Loucy (cell line): Measurements from ENCODE around the gene NDUFV2.

ENCODE experiments used
- H2AFZ ChIP-seq: fragments of 200-600 bp; sonication (generic); 2 replicates; pipeline ENCODE4 v1.6.0; 2016; ENCODE audit warnings: antibody characterized with exemption, mild to moderate bottlenecking, low read length, moderate library complexity
- H3F3A ChIP-seq: fragments of 200-600 bp; 2 replicates; pipeline ENCODE4 v1.6.0; 2016; ENCODE audit warnings: antibody characterized with exemption, low read depth, mild to moderate bottlenecking
- H3K27me3 ChIP-seq: fragments of 200-600 bp; sonication (generic); 2 replicates; pipeline ENCODE4 v1.6.1; 2014; ENCODE audit warnings: low read length, mild to moderate bottlenecking; ENCODE audit not compliant: insufficient read depth, poor library complexity, severe bottlenecking
- H3K36me3 ChIP-seq: fragments of 200-600 bp; sonication (generic); 2 replicates; pipeline ENCODE4 v1.6.1; 2016; ENCODE audit warnings: low read length; ENCODE audit not compliant: insufficient read depth
- H3K4me1 ChIP-seq: fragments of 200-600 bp; sonication (generic); 2 replicates; pipeline ENCODE4 v1.5.1; 2014; ENCODE audit warnings: low read length, mild to moderate bottlenecking; ENCODE audit not compliant: insufficient read depth, poor library complexity, severe bottlenecking
- H3K4me2 ChIP-seq: fragments of 200-600 bp; sonication (generic); 2 replicates; pipeline ENCODE4 v1.6.0; 2014; ENCODE audit warnings: antibody characterized with exemption, low read length, low read depth, mild to moderate bottlenecking; ENCODE audit not compliant: poor library complexity, severe bottlenecking
- H3K4me3 ChIP-seq: fragments of 200-600 bp; sonication (generic); 2 replicates; pipeline ENCODE4 v1.5.1; 2014; ENCODE audit warnings: low read length, mild to moderate bottlenecking, mixed read lengths; ENCODE audit not compliant: poor library complexity, severe bottlenecking
- H3K79me2 ChIP-seq: fragments of 200-600 bp; sonication (generic); 2 replicates; pipeline ENCODE4 v1.6.1; 2014; ENCODE audit warnings: low read length; ENCODE audit not compliant: insufficient read depth
- H3K9ac ChIP-seq: fragments of 200-600 bp; sonication (generic); 2 replicates; pipeline ENCODE4 v1.6.0; 2014; ENCODE audit warnings: mild to moderate bottlenecking, low read depth, low read length, moderate library complexity; ENCODE audit not compliant: poor library complexity, severe bottlenecking
- H3K9me2 ChIP-seq: fragments of 200-600 bp; sonication (generic); replicated peaks from 2 replicates; pipeline ENCODE4 v1.6.1; 2016; ENCODE audit warnings: low read depth, low read length, mixed read lengths
- H3K9me3 ChIP-seq: fragments of 200-600 bp; sonication (generic); 2 replicates; pipeline ENCODE4 v1.6.1; 2014; ENCODE audit warnings: mild to moderate bottlenecking, antibody characterized with exemption, low read length, low read depth; ENCODE audit not compliant: insufficient read depth
- H4K20me1 ChIP-seq: fragments of 200-600 bp; sonication (generic); 2 replicates; pipeline ENCODE4 v1.6.0; 2014; ENCODE audit warnings: antibody characterized with exemption, low read length, mild to moderate bottlenecking; ENCODE audit not compliant: insufficient read depth, poor library complexity, severe bottlenecking
- CTCF ChIP-seq: fragments of 200-600 bp; sonication (generic); conservative IDR thresholded peaks from 2 replicates; pipeline ENCODE4 v1.5.1; 2014; ENCODE audit warnings: mild to moderate bottlenecking, antibody characterized with exemption, low read length
- EZH2phosphoT487 ChIP-seq: fragments of 200-600 bp; IDR thresholded peaks from 2 replicates; pipeline ENCODE4 v1.6.1; 2018; ENCODE audit warnings: antibody characterized with exemption, mild to moderate bottlenecking, moderate library complexity, borderline replicate concordance

Gene NDUFV2

GRCh38 chr18:9096685-9097084, 5.8 kb upstream of the NDUFV2 start:
- no peaks in the 10 kb centered on the region for H3K27me3 ChIP-seq
- H4K20me1 ChIP-seq = no peaks in the 10 kb centered on the region
- TF ChIP-seq EZH2phosphoT487 = no peak
- no peak for TF ChIP-seq CTCF
- H3K4me3 ChIP-seq = no peak overlapping the region
- peak overlapping the region; percentile 24 for H2AFZ ChIP-seq
- no peaks in the 10 kb centered on the region for H3K36me3 ChIP-seq
- no peaks in the 10 kb centered on the region for H3K9me3 ChIP-seq
- no peaks in the 10 kb centered on the region for H3K79me2 ChIP-seq
- H3K4me1 ChIP-seq = peaks cover 20% of the 10 kb centered on the region
- no peak overlapping the region for H3K4me2 ChIP-seq
- H3F3A ChIP-seq = no peaks in the 10 kb centered on the region
- H3K9ac ChIP-seq = no peak overlapping the region
- no peaks in the 10 kb centered on the region for H3K9me2 ChIP-seq

GRCh38 chr18:9097349-9097748, 5.2 kb upstream of the NDUFV2 start:
- no peaks in the 10 kb centered on the region for H3K36me3 ChIP-seq
- no peaks in the 10 kb centered on the region for H3K27me3 ChIP-seq
- H3K4me2 ChIP-seq = no peak overlapping the region
- TF ChIP-seq EZH2phosphoT487 (no peak), CTCF (no peak)
- H3K4me1 ChIP-seq = peaks cover 20% of the 10 kb centered on the region
- H3K9ac ChIP-seq = no peak overlapping the region
- 0 out of 2 replicates have a peak, but pooled peaks cover 5% of the 10 kb centered on the region for H3K79me2 ChIP-seq
- no peaks in the 10 kb centered on the region for H3K9me2 ChIP-seq
- H3K4me3 ChIP-seq = no peak overlapping the region
- H4K20me1 ChIP-seq = no peaks in the 10 kb centered on the region
- H3F3A ChIP-seq = no peaks in the 10 kb centered on the region
- no peaks in the 10 kb centered on the region for H3K9me3 ChIP-seq
- no peak overlapping the region for H2AFZ ChIP-seq

- no peaks in the 10 kb centered on the region for H3K27me3 ChIP-seq
- TF ChIP-seq CTCF (no peak), EZH2phosphoT487 (no peak)
- H3K4me3 ChIP-seq = no peak overlapping the region
- no peaks in the 10 kb centered on the region for H3F3A ChIP-seq
- peaks cover 27% of the 10 kb centered on the region for H4K20me1 ChIP-seq
- no peak overlapping the region for H2AFZ ChIP-seq
- H3K36me3 ChIP-seq = no peaks in the 10 kb centered on the region
- peaks cover 29% of the 10 kb centered on the region for H3K4me1 ChIP-seq
- no peak overlapping the region for H3K9ac ChIP-seq
- H3K9me2 ChIP-seq = no peaks in the 10 kb centered on the region
- no peak overlapping the region for H3K4me2 ChIP-seq
- H3K79me2 ChIP-seq = peaks cover 38% of the 10 kb centered on the region
- H3K9me3 ChIP-seq = no peaks in the 10 kb centered on the region
Observed at GRCh38 chr18:9100796-9101195, 1.7 kb upstream of the NDUFV2 start.
